MM.1S (cell line): Measurements from ENCODE around the gene TMEM272.

Source experiments
- CTCF ChIP-seq: fragments of 300-600 bp; sonication (generic); IDR thresholded peaks from 2 replicates; pipeline ENCODE4 v1.5.1; 2016; ENCODE audit warnings: antibody characterized with exemption, low read length, mixed read lengths
- EZH2 ChIP-seq: fragments of 300-600 bp; sonication (generic); optimal IDR thresholded peaks from 2 replicates; pipeline ENCODE3; 2017; ENCODE audit warnings: low read depth, mild to moderate bottlenecking, antibody characterized with exemption, low read length, mixed read lengths
- EZH2phosphoT487 ChIP-seq: fragments of 300-600 bp; sonication (generic); IDR thresholded peaks from 2 replicates; pipeline ENCODE4 v1.6.1; 2018; ENCODE audit warnings: antibody characterized with exemption, low read length

DNA sequence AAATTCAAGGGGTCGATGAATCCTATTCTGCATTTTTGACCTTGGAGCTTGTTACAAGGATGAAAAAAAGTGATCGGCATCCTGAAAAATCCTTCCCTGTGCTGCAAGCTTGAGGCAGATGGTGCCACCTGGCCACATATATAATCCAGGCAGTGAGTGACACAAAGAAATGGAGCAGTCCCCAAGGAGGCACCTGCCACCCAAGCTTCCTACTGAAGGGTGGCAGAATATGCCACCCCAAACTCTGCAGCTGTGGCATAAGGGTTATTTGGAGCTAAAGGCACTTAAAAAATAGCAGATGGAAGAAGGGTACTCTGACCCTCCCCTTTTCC is 15.4 kb downstream of the TMEM272 start:
- TF ChIP-seq CTCF = no peak
- TF ChIP-seq EZH2phosphoT487 = no peak
- no peak for TF ChIP-seq EZH2
